Sciatic nerve (tissue), 2 donors: ENCODE data around the gene DQX1. TPM values are rescaled to one million over a fixed set of nuclear protein-coding genes. Genes with fewer than 3 reads are reported as not detected.
"Not testable (repeated sequence)": the region's sequence is repeated elsewhere in the genome, so short reads cannot be mapped to it uniquely, and the experiment has no call there.

Experiments used
- ATAC-seq: fragments of 200-7000 bp; cut with Tn5 transposase; one replicate; pipeline ENCODE4 v1.9.1; 2020; ENCODE audit warnings: mild to moderate bottlenecking, moderate library complexity
- DNase-seq: peaks from one replicate; pipeline ENCODE4 v3.0.0-alpha.2; 2020; ENCODE audit warnings: low spot score
- intact Hi-C: fragments of 100-400 bp; cut with DNase I; formaldehyde crosslinking; loops from one replicate; pipeline ENCODE4 v1.14.2; 2022
- total RNA-seq: library from RNA; stranded (reverse); fragmentation: NEBNext Ultra II Directional; extraction: Animal tissue kit (Norgen Biotek cat#: 25700); gene quantifications from one replicate; pipeline ENCODE4 v1.2.1, GENCODE V29; 2021
- donor health status: DM: no; HTN: no; CAD: no.
- donor health status: DM: no; HTN: no; CAD: no.

The DQX1 gene
- total RNA-seq, 1 donor from 2014 or later = not detected

GRCh38 chr2:74501335-74502071 is 24.5 kb downstream of the DQX1 start:
- intact Hi-C loops = no loop called here
- no peak for DNase-seq
- ATAC-seq = no peak

- ATAC-seq (no peak), DNase-seq (no peak)
- intact Hi-C loops = no loop called here
These were observed 25.5 kb downstream of the DQX1 start for GRCh38 chr2:74500578-74500946.

GRCh38 chr2:74499940-74500577 is 26.0 kb downstream of the DQX1 start:
- intact Hi-C loops = no loop called here

GRCh38 chr2:74499267-74499939 is 26.6 kb downstream of the DQX1 start, which contains the start of gene LBX2:
Gene LBX2 (minus strand): TSS chr2:74499603. CDS start chr2:74499537, 66 bp downstream.
- no peak for DNase-seq
- no peak for ATAC-seq

More at GRCh38 chr2:74499940-74500577, 26.0 kb downstream of the DQX1 start:
- no peak for ATAC-seq
- no peak for DNase-seq

GRCh38 chr2:74498500-74499266 is 27.3 kb downstream of the DQX1 start:
- DNase-seq = no peak
- intact Hi-C loops = no loop called here
- ATAC-seq = no peak

More at GRCh38 chr2:74499267-74499939, 26.6 kb downstream of the DQX1 start, which contains the start of gene LBX2:
- intact Hi-C loops = no loop called here

GRCh38 chr2:74497777-74498499 is 28.1 kb downstream of the DQX1 start:
- no peak for DNase-seq
- peak; percentile 17 for ATAC-seq
- intact Hi-C loops = no loop called here

GRCh38 chr2:74496997-74497776 is 28.8 kb downstream of the DQX1 start:
- ATAC-seq (no peak), DNase-seq (no peak)
- intact Hi-C loops = no loop called here

- ATAC-seq (no peak), DNase-seq (no peak)
- intact Hi-C loops = no loop called here
These were observed 30.6 kb downstream of the DQX1 start for GRCh38 chr2:74495440-74495839.

- intact Hi-C loops = no loop called here
- no peak for DNase-seq
These were observed 32.5 kb downstream of the DQX1 start for GRCh38 chr2:74493546-74493945.

GRCh38 chr2:74491648-74492544 is 34.1 kb downstream of the DQX1 start:
- ATAC-seq (no peak), DNase-seq (no peak)
- intact Hi-C loops = no loop called here

More at GRCh38 chr2:74493546-74493945, 32.5 kb downstream of the DQX1 start:
- no peak for ATAC-seq

- ATAC-seq (no peak), DNase-seq (no peak)
- intact Hi-C loops = no loop called here
These were observed 36.1 kb downstream of the DQX1 start for GRCh38 chr2:74489906-74490305.

GRCh38 chr2:74488643-74489481 is 37.2 kb downstream of the DQX1 start:
- no peak for ATAC-seq
- no peak for DNase-seq
- intact Hi-C loops = no loop called here

GRCh38 chr2:74486141-74486540 is 39.9 kb downstream of the DQX1 start:
- DNase-seq = no peak
- intact Hi-C loops = no loop called here
- no peak for ATAC-seq

- intact Hi-C loops = loop anchor here (5.0 kb wide), 1 partner anchor 104 kb away; no protein-coding TSS in a partner anchor
- not testable (repeated sequence) for ATAC-seq, DNase-seq
These were observed 42.3 kb downstream of the DQX1 start for GRCh38 chr2:74483675-74484164.

GRCh38 chr2:74482801-74483674 is 43.0 kb downstream of the DQX1 start, which contains the start of the genes CCDC142 and TTC31:
Gene CCDC142 (minus strand): TSS chr2:74482998. CDS start chr2:74482837, 161 bp downstream.
Gene TTC31 (plus strand): TSS chr2:74483081. CDS start chr2:74483096, 15 bp downstream.
- peak; percentile 99 for ATAC-seq
- intact Hi-C loops = loop anchor here (5.0 kb wide), 1 partner anchor 104 kb away; no protein-coding TSS in a partner anchor

More at GRCh38 chr2:74482801-74483674, 43.0 kb downstream of the DQX1 start, which contains the start of the genes CCDC142 and TTC31:
- peak; percentile 97 for DNase-seq
